HT1080 (cell line): ENCODE measurements around the gene KHDC4. TPM values are rescaled to one million over a fixed set of nuclear protein-coding genes. Genes with fewer than 3 reads are reported as not detected.
"Not testable (repeated sequence)": the region's sequence is repeated elsewhere in the genome, so short reads cannot be mapped to it uniquely, and the experiment has no call there.

Experiments
- DNase-seq: peaks from one replicate; pipeline ENCODE4 v3.0.0-alpha.2; 2015; ENCODE audit warnings: low read depth
- total RNA-seq: library from RNA; depleted of rRNA; stranded (reverse); fragments of >200 nt; shearing (Covaris generic); gene quantifications from 2 replicates; pipeline ENCODE4 v1.2.3, GENCODE V29; 2014

The KHDC4 gene
- total RNA-seq, 1 experiment from 2014 or later = 36.2 TPM

- no peak for DNase-seq
Measured at GRCh38 chr1:155941845-155942531, 7.8 kb upstream of the KHDC4 start.

- peak; percentile 66 for DNase-seq
Measured at GRCh38 chr1:155940993-155941844, 7.0 kb upstream of the KHDC4 start, which contains the start of gene RXFP4. Gene RXFP4, plus strand, starts transcription at chr1:155941638. Its CDS starts 72 bp downstream, at chr1:155941710.

- DNase-seq = peak; percentile 85
Measured at GRCh38 chr1:155940482-155940992, 6.3 kb upstream of the KHDC4 start.

- DNase-seq = peak; percentile 77
Measured at GRCh38 chr1:155938220-155938627, 4.0 kb upstream of the KHDC4 start.

GRCh38 chr1:155934936-155935590 is 850 bp upstream of the KHDC4 start:
- DNase-seq = no peak

- DNase-seq = no peak
Measured at GRCh38 chr1:155933591-155934096, 569 bp downstream of the KHDC4 start.

- no peak for DNase-seq
Measured at GRCh38 chr1:155932487-155932886, 1.7 kb downstream of the KHDC4 start.

- DNase-seq = no peak
Measured at GRCh38 chr1:155932081-155932480, 2.1 kb downstream of the KHDC4 start.

GRCh38 chr1:155931332-155932038 is 2.7 kb downstream of the KHDC4 start:
- DNase-seq = peak; percentile 74

- DNase-seq = not testable (repeated sequence)
Measured at GRCh38 chr1:155930725-155931124, 3.5 kb downstream of the KHDC4 start.

- no peak for DNase-seq
Measured at GRCh38 chr1:155929057-155929456, 5.2 kb downstream of the KHDC4 start.

- DNase-seq = no peak
Measured at GRCh38 chr1:155925506-155925905, 8.7 kb downstream of the KHDC4 start.

- DNase-seq = no peak
Measured at GRCh38 chr1:155920717-155921116, 13.5 kb downstream of the KHDC4 start.

- DNase-seq = no peak
Measured at GRCh38 chr1:155919801-155920200, 14.4 kb downstream of the KHDC4 start.

GRCh38 chr1:155918660-155919059 is 15.6 kb downstream of the KHDC4 start:
- no peak for DNase-seq

- DNase-seq = peak; percentile 27
Measured at GRCh38 chr1:155913969-155914757, 20.1 kb downstream of the KHDC4 start.

GRCh38 chr1:155912056-155912536 is 22.1 kb downstream of the KHDC4 start:
- DNase-seq = peak; percentile 46

GRCh38 chr1:155911156-155912055 is 22.8 kb downstream of the KHDC4 start, which contains the start of gene RIT1:
Gene RIT1, minus strand, starts transcription at chr1:155911349. Its CDS starts 588 bp downstream, at chr1:155910761.
- peak; percentile 73 for DNase-seq
